Pancreas (tissue), 10 donors: Measurements from ENCODE around the gene DHX38. TPM values are rescaled to one million over a fixed set of nuclear protein-coding genes. Genes with fewer than 3 reads are reported as not detected.
"Not testable (repeated sequence)": the region's sequence is repeated elsewhere in the genome, so short reads cannot be mapped to it uniquely, and the experiment has no call there.

ENCODE experiments used
- ATAC-seq, 4 donors: fragments of 200-7000 bp; cut with Tn5 transposase; one replicate each; pipeline versions ENCODE4 v1.8.0 to v1.9.1; 2020; ENCODE audit warnings: mild to moderate bottlenecking in 4 of 4, moderate library complexity in 4 of 4
- DNase-seq, 6 donors: peaks; one replicate each; pipeline ENCODE4 v3.0.0-alpha.2; 2020
- FAIRE-seq: peaks from 2 replicates; lab custom pipeline; 2012; peaks lifted over from hg19 to GRCh38; lab: Jason Lieb, UNC
- H3K27ac ChIP-seq, 4 donors: fragments of 200-600 bp; sonication (generic); 1 replicate in 3 of 4; 2 replicates in 1 of 4; pipeline versions ENCODE4 v1.5.0 to v1.8.0; 2020
- H3K27me3 ChIP-seq, 4 donors: fragments of 200-600 bp; one replicate each; pipeline ENCODE4 v1.8.0; 2021
- H3K36me3 ChIP-seq, 3 donors: fragments of 200-600 bp; sonication (generic) in 1 of 3; one replicate each; pipeline versions ENCODE4 v1.5.0 to v1.8.0; 2020 to 2021
- H3K4me1 ChIP-seq, 3 donors: fragments of 200-600 bp; one replicate each; pipeline ENCODE4 v1.8.0; 2021
- H3K4me3 ChIP-seq, 4 donors: fragments of 200-600 bp; sonication (generic) in 2 of 4; one replicate each; pipeline versions ENCODE4 v1.5.0 to v1.8.0; 2020 to 2021
- H3K9me3 ChIP-seq, 4 donors: fragments of 200-600 bp; one replicate each; pipeline ENCODE4 v1.8.0; 2021
- WGBS, 2 donors: extraction: QIAGEN DNeasy Blood & Tissue Kit; methylation state at CpG; one replicate each; pipeline ENCODE4 v1.1.7; 2013; 5-methylcytosine and 5-hydroxymethylcytosine counted together
- intact Hi-C, 3 donors: fragments of 100-400 bp; cut with DNase I; formaldehyde crosslinking; loops; one replicate each; pipeline versions ENCODE4 v1.11.1 to v1.14.2; 2022
- polyA plus RNA-seq, 2 donors: library from polyadenylated mRNA; stranded (reverse); fragments of 200-250 nt; gene quantifications; one replicate each; pipeline ENCODE4 v1.2.3, GENCODE V29; 2013
- total RNA-seq, 6 donors: library from RNA; stranded (reverse); fragmentation: NEBNext Ultra II Directional in 4 of 6; extraction: Animal tissue kit (Norgen Biotek cat#: 25700) in 4 of 6; gene quantifications; one replicate each; pipeline versions ENCODE4 v1.2.1 to v1.2.4, GENCODE V29; 2021 to 2023
- TF ChIP-seq, protein P1 (sequence below), 4 donors: fragments of 200-600 bp; sonication (generic) in 3 of 4; IDR thresholded peaks; one replicate each; pipeline versions ENCODE4 v1.5.0 to v1.8.0; 2021; ENCODE audit warnings: antibody characterized with exemption in 4 of 4
- donor health status: healthy with polysubstance abuse.
- donor health status: DM: no; HTN: no; CAD: no; lungs with moderate emphysema.
- donor health status: DM: no; HTN: no; CAD: no.
- donor health status: control.
- donor health status: control.
- donor health status: Bipolar disorder and iron deficiency.
- donor health status: DM: yes; HTN: yes; CAD: no.
- donor health status: DM: no; HTN: no; CAD: no.
- donor health status: DM: no; HTN: no; CAD: no.
- donor health status: DM: yes; HTN: yes; CAD: no.

The DHX38 gene
- total and polyA plus RNA-seq, 8 donors: 16.3 to 68.2 (median 24.3) TPM

DNA sequence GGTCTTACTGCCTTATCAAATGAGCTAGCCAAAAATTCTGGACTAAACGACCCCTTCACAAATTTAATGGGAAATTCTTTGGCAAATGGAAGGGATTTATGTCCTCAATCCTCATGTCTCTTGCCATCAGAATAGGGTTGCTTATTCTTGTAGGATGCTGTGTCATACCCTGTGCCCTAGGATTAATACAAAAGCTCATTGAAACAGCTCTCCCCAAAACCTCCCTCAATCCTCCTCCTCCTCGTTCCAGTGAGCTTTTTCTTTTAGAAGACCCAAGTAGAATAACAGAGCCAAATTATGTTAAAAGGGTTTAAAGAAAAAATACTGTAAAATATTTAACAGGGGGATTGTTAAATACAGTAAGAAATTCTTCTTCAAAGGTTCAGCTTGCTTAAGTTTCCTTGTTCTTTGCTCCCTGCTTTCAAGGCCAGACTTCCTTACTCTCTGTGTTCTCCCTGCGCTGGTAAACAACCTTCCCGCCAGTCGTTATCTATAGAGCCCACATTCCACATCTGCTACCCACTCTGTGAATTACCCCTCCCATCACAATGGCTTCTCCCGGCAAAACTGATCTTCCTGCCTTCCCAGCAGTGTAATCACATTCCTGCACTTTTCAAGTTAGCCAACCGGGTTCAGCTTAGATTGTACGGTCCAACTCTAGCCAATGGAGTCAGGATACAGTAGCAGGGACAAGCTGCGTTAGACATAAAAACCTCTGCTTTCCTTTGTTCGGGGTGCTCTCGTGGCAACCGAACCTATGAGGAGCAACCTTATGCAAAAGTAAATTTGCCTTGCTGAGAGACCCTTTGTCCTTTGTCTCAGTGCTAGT lies 20.9 kb upstream of the DHX38 start:
- Histone ChIP-seq H3K27me3 (no peaks in the 10 kb centered on the region), H3K4me3 (no peak overlapping the region), H3K9me3 (no peaks in the 10 kb centered on the region), H3K27ac (peak overlapping the region in 2 of 4 donors; percentile 24 to 63), H3K4me1 (peaks cover 0 to 6% (median 6%) of the 10 kb centered on the region in 3 donors), H3K36me3 (no peaks in the 10 kb centered on the region)
- WGBS, 2 donors: 15 to 19% methylated on average over 12 of the region's 12 CpGs
- peak in 2 of 6 donors; percentile 16 to 37 for DNase-seq
- peak in 3 of 4 donors; percentile 56 to 80 (median 56) for ATAC-seq
- intact Hi-C loops: no loop called here
- FAIRE-seq: no peak
- TF ChIP-seq, protein P1, sequence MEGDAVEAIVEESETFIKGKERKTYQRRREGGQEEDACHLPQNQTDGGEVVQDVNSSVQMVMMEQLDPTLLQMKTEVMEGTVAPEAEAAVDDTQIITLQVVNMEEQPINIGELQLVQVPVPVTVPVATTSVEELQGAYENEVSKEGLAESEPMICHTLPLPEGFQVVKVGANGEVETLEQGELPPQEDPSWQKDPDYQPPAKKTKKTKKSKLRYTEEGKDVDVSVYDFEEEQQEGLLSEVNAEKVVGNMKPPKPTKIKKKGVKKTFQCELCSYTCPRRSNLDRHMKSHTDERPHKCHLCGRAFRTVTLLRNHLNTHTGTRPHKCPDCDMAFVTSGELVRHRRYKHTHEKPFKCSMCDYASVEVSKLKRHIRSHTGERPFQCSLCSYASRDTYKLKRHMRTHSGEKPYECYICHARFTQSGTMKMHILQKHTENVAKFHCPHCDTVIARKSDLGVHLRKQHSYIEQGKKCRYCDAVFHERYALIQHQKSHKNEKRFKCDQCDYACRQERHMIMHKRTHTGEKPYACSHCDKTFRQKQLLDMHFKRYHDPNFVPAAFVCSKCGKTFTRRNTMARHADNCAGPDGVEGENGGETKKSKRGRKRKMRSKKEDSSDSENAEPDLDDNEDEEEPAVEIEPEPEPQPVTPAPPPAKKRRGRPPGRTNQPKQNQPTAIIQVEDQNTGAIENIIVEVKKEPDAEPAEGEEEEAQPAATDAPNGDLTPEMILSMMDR (IDR thresholded peaks at IDR 0.05): no peak

DNA sequence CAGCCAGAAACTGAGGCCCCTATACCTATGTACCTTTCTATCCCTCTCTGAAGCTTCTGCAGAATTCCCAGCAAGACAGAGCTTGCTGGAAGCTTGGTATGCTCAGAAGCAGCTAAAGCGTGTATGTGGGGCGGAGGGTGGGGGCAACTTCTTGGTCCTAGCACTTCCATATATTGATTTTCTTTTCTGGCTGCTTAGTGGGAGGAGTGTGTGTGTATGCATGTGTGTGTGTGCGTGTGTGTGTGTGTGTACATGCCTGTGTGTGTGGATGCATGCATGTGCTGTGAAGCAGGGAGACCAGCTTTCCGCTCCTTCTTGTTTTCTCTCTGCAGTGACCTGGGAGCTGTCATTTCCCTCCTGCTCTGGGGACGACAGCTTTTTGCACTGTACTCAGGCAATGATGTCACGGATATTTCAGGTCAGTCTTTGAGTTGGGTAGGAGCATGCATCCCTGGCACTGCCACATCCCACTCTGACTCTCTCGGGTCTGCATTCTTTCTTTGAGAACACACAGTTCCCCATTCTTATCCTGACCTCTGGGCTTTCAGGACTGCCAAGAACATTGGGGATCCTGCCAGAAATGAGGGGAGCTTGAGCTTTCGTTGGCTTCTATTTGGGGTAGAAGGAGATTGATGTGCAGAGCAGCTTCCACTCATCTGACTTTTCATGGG lies 20.0 kb upstream of the DHX38 start:
- no peak overlapping the region for H3K27ac ChIP-seq
- H3K4me3 ChIP-seq: no peak overlapping the region
- H3K4me1 ChIP-seq: peaks cover 0 to 6% (median 6%) of the 10 kb centered on the region in 3 donors
- H3K36me3 ChIP-seq: no peaks in the 10 kb centered on the region
- ATAC-seq (peak in 2 of 4 donors; percentile 9 to 33), FAIRE-seq (no peak), DNase-seq (no peak)
- H3K9me3 ChIP-seq: no peaks in the 10 kb centered on the region
- H3K27me3 ChIP-seq: no peaks in the 10 kb centered on the region
- TF ChIP-seq, protein P1 (IDR thresholded peaks at IDR 0.05): no peak
- intact Hi-C loops: no loop called here
- 69 to 74% methylated on average over 8 of the region's 8 CpGs for WGBS, 2 donors

DNA sequence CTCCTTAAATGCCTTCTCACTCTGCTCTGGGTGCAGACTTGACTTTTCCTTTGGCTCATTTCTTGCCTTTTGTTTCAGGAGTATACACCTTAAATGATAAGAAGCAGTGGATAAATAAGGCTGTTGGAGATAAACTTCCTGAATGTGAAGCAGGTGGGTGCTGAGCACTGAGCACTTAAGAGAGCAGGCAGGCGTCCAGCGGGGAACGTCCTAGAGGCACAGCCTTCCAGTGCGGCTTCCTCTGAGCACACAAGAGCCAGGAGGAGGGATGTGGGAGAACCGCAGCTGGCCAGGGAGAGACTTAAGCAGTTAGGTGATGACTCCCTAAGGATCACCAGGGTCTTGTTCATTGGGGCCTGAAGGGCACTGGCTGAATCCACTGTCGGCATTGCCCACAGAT lies 18.6 kb upstream of the DHX38 start:
- ATAC-seq: peak in 3 of 4 donors; percentile 35 to 74 (median 59)
- H3K36me3 ChIP-seq, H3K27me3 ChIP-seq, FAIRE-seq, H3K4me1 ChIP-seq, H3K4me3 ChIP-seq, H3K27ac ChIP-seq, H3K9me3 ChIP-seq, DNase-seq, intact Hi-C loops: not testable (repeated sequence)
- 29 to 38% methylated on average over 2 of the region's 6 CpGs for WGBS, 2 donors

DNA sequence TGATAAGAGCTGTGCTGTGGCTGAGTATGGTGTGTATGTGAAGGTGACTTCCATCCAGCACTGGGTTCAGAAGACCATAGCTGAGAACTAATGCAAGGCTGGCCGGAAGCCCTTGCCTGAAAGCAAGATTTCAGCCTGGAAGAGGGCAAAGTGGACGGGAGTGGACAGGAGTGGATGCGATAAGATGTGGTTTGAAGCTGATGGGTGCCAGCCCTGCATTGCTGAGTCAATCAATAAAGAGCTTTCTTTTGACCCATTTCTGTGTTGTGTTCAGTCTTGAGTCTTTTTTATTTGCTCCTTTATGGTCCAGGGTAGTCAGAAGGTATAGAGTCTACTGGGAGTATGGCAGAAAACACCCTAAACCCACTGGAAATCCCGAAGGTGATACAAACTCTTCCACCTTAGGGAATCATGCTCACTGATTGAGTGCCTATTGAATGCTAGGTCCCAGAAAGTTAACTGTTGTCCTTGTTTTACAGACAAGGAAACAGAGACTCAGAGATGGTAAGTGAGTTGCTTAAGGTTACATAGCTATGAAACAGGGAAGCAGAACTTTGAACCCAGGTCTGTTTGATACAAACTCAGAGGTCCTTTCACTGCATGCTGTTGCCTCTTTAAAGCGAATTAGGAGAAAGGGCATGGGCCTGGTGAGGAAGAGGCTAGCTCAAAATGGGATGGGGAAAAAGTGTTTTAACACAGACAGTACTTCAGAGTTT lies 16.5 kb upstream of the DHX38 start:
- H3K36me3 ChIP-seq, H3K4me3 ChIP-seq, H3K9me3 ChIP-seq, H3K27ac ChIP-seq, H3K4me1 ChIP-seq, DNase-seq, ATAC-seq, FAIRE-seq, H3K27me3 ChIP-seq, intact Hi-C loops: not testable (repeated sequence)
- 88 to 93% methylated on average over 2 of the region's 5 CpGs for WGBS, 2 donors

DNA sequence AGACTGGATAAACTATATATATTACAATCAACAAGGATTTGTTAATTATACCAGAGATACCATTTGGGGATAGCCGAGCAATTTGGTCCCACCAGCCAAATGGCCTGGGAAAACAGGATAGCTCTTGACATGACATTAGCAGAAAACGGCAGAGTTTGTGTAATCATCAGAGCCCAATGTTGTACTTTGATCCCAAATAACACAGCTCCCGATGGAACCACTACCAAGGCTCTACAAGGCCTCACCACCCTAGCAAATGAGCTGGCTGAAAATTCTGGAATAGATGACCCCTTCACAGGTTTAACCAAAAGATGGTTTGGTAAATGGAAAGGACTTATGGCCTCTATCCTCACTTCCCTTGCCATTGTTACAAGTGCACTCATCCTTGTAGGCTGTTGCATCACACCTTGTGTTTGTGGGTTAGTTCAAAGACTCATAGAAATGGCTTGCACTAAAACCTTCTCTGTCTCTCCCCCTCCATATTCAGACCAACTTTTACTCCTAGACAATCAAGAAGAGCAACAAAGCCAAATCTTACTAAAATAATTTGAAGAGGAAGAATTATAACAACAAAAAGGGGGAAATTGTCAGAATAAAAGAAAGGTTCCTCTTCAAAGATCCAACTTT lies 9.8 kb upstream of the DHX38 start:
- TF ChIP-seq, protein P1 (IDR thresholded peaks at IDR 0.05): no peak

More for the DNA sequence above, 9.8 kb upstream of the DHX38 start:
- no peaks in the 10 kb centered on the region for H3K9me3 ChIP-seq
- no peak overlapping the region for H3K4me3 ChIP-seq
- no peaks in the 10 kb centered on the region for H3K27me3 ChIP-seq
- intact Hi-C loops: no loop called here
- ATAC-seq (no peak), DNase-seq (no peak), FAIRE-seq (no peak)
- 30 to 34% methylated on average over 3 of the region's 3 CpGs for WGBS, 2 donors
- H3K4me1 ChIP-seq: no peaks in the 10 kb centered on the region
- H3K36me3 ChIP-seq: peaks cover 6 to 30% (median 6%) of the 10 kb centered on the region in 3 donors
- no peak overlapping the region for H3K27ac ChIP-seq
